ENCODE measurements around the gene PLAU.

DNA sequence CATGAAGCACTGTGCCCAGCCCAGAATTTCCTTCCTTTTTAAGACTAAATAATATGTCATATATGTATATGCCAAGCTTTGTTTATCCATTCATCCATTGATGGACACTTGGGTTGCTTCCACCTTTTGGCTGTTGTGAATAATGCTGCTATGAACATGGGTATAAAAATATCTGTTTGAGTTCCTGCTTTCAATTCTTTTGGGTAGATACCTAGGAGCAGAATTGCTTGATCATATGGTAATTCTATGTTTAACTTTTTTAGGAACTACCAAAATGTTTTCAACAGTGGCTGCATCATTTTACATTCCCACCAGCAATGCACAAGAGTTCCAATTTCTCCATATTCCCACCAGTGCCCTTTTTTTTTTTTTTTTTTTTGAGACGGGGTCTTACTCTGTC is 13.2 kb upstream of the PLAU start:
- no peak for TF ChIP-seq ZKSCAN1 (IDR thresholded peaks at IDR 0.05; ENCODE audit: low read depth, low read length)
- TF ChIP-seq BACH1 (tag; IDR thresholded peaks at IDR 0.05): no peak
- no peak for TF ChIP-seq POLR2AphosphoS2 (IDR thresholded peaks at IDR 0.05; ENCODE audit: low read length)

Data from K562 (cell line).